ENCODE data around the gene SPRR3.

The SPRR3 gene

GRCh38 chr1:153040950-153041631 is 39.5 kb downstream of the SPRR3 start, which contains the start of gene SPRR2D:
SPRR2D (minus strand) TSS chr1:153041120; CDS start chr1:153040346, 774 bp downstream.
- no peaks in the 10 kb centered on the region for H3K36me3 ChIP-seq (replicated peaks)
- in situ Hi-C loops (cut with MboI; ENCODE audit: low sequenced_read_pairs) = no loop called here
- DNase-seq (ENCODE audit: low spot score in 2 of 2) = no peak
- H3K4me3 ChIP-seq = no peak within 1 kb of the TSS
- H3K27me3 ChIP-seq (ENCODE audit: low read depth) = no peaks in the 10 kb centered on the region
- no peaks in the 10 kb centered on the region for H3K4me1 ChIP-seq
- no peaks in the 10 kb centered on the region for H3K9me3 ChIP-seq

DNA sequence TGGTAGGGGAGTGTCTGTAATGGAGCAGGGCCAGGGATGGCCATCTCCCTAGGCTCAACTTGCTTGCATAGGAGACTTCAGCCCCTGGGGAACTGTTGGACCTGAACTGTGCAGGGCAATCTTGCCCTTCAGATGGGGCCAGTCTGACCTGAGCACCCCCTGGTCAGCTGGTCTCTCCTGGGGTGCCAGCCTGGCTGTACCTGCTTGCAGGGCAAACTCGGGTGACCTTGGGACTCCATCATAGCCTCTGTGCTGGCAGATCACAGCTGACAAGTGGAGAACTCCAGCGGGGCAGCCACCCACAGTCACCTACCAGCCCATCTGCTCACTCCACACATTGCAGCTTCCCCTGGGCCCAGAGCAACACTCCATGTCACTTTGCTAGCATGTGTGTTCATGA is 47.7 kb downstream of the SPRR3 start:
- Histone ChIP-seq H3K36me3 (replicated peaks) (no peaks in the 10 kb centered on the region), H3K9me3 (no peaks in the 10 kb centered on the region), H3K4me1 (no peaks in the 10 kb centered on the region), H3K4me3 (no peak overlapping the region), H3K27me3 (ENCODE audit: low read depth) (no peaks in the 10 kb centered on the region)
- in situ Hi-C loops (cut with MboI; ENCODE audit: low sequenced_read_pairs) = no loop called here
- no peak for DNase-seq (ENCODE audit: low spot score in 2 of 2)

Measured in HAP-1 (cell line).